Glutamatergic neuron (in vitro differentiated cells): ENCODE measurements around the gene SSR3. TPM values are rescaled to one million over a fixed set of nuclear protein-coding genes. Genes with fewer than 3 reads are reported as not detected.

ENCODE experiments used
- DNase-seq: peaks from one replicate; pipeline ENCODE4 v3.0.0; 2022
- H3K27ac Mint-ChIP-seq: one replicate; pipeline ENCODE4 v1.8.0; 2020; ENCODE audit warnings: mild to moderate bottlenecking, mixed read lengths, inconsistent platforms; ENCODE audit not compliant: unreplicated experiment
- H3K27me3 Mint-ChIP-seq: one replicate; pipeline ENCODE4 v1.8.0; 2020; ENCODE audit warnings: mild to moderate bottlenecking, moderate library complexity, mixed read lengths, inconsistent platforms; ENCODE audit not compliant: unreplicated experiment
- H3K36me3 Mint-ChIP-seq: one replicate; pipeline ENCODE4 v1.8.0; 2020; ENCODE audit warnings: mild to moderate bottlenecking, mixed read lengths, inconsistent platforms; ENCODE audit not compliant: unreplicated experiment
- H3K4me1 Mint-ChIP-seq: one replicate; pipeline ENCODE4 v1.8.0; 2020; ENCODE audit warnings: mild to moderate bottlenecking, low read depth, mixed read lengths, inconsistent platforms; ENCODE audit not compliant: unreplicated experiment
- H3K4me3 Mint-ChIP-seq: one replicate; pipeline ENCODE4 v1.8.0; 2020; ENCODE audit warnings: mild to moderate bottlenecking, mixed read lengths, inconsistent platforms; ENCODE audit not compliant: unreplicated experiment
- H3K9me3 Mint-ChIP-seq: one replicate; pipeline ENCODE4 v1.8.0; 2020; ENCODE audit warnings: mild to moderate bottlenecking, moderate library complexity, mixed read lengths, inconsistent platforms; ENCODE audit not compliant: unreplicated experiment
- total RNA-seq: library from RNA; stranded (reverse); fragmentation: NEBNext Ultra II Directional; extraction: Animal tissue kit (Norgen Biotek cat#: 25700); gene quantifications from one replicate; pipeline ENCODE4 v1.2.1, GENCODE V29; 2021; ENCODE audit not compliant: unreplicated experiment
- TF ChIP-seq, protein P1 (sequence below): fragments of 200-600 bp; sonication (generic); IDR thresholded peaks from one replicate; pipeline ENCODE4 v1.5.0; 2021; ENCODE audit not compliant: partially characterized antibody, unreplicated experiment

SSR3 gene
- total RNA-seq, 1 donor from 2014 or later = 94.5 TPM

DNA sequence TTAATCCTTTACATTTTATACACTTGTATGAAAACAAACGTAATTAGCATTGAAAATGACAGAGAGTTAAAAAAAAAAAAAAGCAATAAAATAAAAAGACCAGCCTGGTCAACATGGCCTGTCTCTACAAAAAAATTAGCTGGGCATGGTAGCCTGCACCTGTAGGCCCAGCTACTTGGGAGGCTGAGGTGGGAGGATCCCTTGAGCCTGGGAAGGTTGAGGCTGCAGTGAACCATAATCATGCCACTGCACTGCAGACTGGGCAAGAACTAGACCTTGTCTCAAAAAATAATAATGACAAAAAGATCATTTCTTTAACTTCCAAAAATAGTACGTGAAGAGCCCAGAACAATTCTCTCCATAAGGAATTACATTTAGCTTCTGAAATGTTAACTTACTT, 1.9 kb downstream of the SSR3 start:
- H3K27ac Mint-ChIP-seq = no peak overlapping the region
- no peak overlapping the region for H3K4me3 Mint-ChIP-seq
- H3K27me3 Mint-ChIP-seq = peaks cover 4% of the 10 kb centered on the region

GRCh38 chr3:156551746-156552145, 3.2 kb downstream of the SSR3 start:
- DNase-seq = no peak
- H3K4me1 Mint-ChIP-seq = peaks cover 22% of the 10 kb centered on the region
- no peaks in the 10 kb centered on the region for H3K36me3 Mint-ChIP-seq
- H3K27ac Mint-ChIP-seq = peak overlapping the region; percentile 15
- H3K27me3 Mint-ChIP-seq = peaks cover 4% of the 10 kb centered on the region
- TF ChIP-seq, protein P1, sequence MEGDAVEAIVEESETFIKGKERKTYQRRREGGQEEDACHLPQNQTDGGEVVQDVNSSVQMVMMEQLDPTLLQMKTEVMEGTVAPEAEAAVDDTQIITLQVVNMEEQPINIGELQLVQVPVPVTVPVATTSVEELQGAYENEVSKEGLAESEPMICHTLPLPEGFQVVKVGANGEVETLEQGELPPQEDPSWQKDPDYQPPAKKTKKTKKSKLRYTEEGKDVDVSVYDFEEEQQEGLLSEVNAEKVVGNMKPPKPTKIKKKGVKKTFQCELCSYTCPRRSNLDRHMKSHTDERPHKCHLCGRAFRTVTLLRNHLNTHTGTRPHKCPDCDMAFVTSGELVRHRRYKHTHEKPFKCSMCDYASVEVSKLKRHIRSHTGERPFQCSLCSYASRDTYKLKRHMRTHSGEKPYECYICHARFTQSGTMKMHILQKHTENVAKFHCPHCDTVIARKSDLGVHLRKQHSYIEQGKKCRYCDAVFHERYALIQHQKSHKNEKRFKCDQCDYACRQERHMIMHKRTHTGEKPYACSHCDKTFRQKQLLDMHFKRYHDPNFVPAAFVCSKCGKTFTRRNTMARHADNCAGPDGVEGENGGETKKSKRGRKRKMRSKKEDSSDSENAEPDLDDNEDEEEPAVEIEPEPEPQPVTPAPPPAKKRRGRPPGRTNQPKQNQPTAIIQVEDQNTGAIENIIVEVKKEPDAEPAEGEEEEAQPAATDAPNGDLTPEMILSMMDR = no peak
- peaks cover 7% of the 10 kb centered on the region for H3K9me3 Mint-ChIP-seq
- peak overlapping the region; percentile 8 for H3K4me3 Mint-ChIP-seq

More for the DNA sequence above, 1.9 kb downstream of the SSR3 start:
- Mint-ChIP-seq H3K4me1 (peaks cover 22% of the 10 kb centered on the region), H3K9me3 (peaks cover 7% of the 10 kb centered on the region), H3K36me3 (no peaks in the 10 kb centered on the region)
- TF ChIP-seq, protein P1 = no peak
- DNase-seq = no peak

DNA sequence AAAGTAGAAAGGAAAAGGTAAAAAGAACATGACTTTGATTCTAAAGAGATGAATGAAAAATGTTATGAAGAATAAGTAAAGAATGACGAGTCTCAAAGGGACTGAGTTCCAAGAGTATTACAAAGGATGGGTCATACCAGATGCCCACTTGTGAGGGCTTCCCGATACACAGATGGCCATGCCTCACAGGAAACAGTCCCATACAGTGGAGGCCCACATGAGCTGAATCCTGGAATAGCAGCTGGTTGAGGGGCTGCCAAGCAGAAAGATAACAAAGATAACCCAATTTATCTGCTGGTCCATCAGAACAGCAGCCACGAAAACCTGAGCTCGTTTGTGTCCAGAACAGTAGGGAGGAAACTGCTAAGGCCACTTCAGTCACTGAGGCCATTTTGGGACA, 3.7 kb downstream of the SSR3 start:
- Mint-ChIP-seq H3K9me3 (peaks cover 7% of the 10 kb centered on the region), H3K27ac (peak overlapping the region; percentile 15), H3K27me3 (peaks cover 4% of the 10 kb centered on the region), H3K4me3 (no peak overlapping the region), H3K36me3 (no peaks in the 10 kb centered on the region), H3K4me1 (peaks cover 22% of the 10 kb centered on the region)
- TF ChIP-seq, protein P1 = no peak
- DNase-seq = no peak

GRCh38 chr3:156548902-156549301, 6.0 kb downstream of the SSR3 start:
- Mint-ChIP-seq H3K36me3 (no peaks in the 10 kb centered on the region), H3K4me3 (no peak overlapping the region)
- TF ChIP-seq, protein P1 = no peak

DNA sequence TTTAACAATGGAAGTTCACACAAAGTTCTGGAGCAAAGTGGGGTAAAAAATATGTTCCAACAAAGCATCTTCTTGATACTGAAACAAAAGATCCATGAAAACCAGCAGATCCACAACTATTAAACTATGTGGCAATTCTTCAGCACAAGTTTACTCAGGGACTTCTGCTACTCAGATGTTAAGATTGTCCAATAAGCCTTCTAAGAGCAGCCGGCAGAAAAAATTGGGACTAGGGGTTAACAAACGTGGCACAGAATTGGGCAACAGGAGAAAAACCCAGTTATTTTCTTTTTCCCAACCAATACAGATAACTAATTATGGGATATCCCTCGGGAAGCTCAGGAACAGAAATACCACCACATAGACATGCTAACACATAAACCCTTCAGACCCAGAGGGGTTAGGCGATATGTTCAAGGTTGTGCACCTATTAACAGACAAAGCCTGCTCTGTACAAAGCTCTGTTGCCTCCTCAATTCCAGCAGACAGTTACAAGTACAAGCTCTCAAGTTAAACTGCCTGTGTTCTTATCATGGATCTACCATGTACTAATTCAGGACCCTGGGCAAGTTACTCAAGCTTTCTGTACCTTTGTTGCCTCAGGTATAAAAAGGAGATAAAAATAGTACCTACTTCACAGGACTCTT, 6.8 kb downstream of the SSR3 start:
- Mint-ChIP-seq H3K36me3 (no peaks in the 10 kb centered on the region), H3K4me3 (no peak overlapping the region), H3K9me3 (no peaks in the 10 kb centered on the region), H3K4me1 (peaks cover 17% of the 10 kb centered on the region), H3K27ac (no peak overlapping the region), H3K27me3 (no peaks in the 10 kb centered on the region)
- TF ChIP-seq, protein P1 = no peak
- DNase-seq = no peak

More at GRCh38 chr3:156548902-156549301, 6.0 kb downstream of the SSR3 start:
- no peaks in the 10 kb centered on the region for H3K27me3 Mint-ChIP-seq
- DNase-seq = no peak
- H3K27ac Mint-ChIP-seq = no peak overlapping the region
- peaks cover 19% of the 10 kb centered on the region for H3K4me1 Mint-ChIP-seq
- H3K9me3 Mint-ChIP-seq = no peaks in the 10 kb centered on the region
